Trophoblast cell (in vitro differentiated cells and primary cell): Measurements from ENCODE around the gene RPGRIP1.
A peak's percentile ranks its signal among the peaks of the same experiment; 100 is the strongest.
"Not testable (repeated sequence)": the region's sequence is repeated elsewhere in the genome, so short reads cannot be mapped to it uniquely, and the experiment has no call there.

Source experiments
- DNase-seq, 2 donors: peaks; one replicate each; pipeline ENCODE4 v3.0.0-alpha.2; 2016
- H2AFZ ChIP-seq: 2 replicates; pipeline ENCODE4 v1.6.1; 2013; ENCODE audit warnings: low read length, moderate library complexity, mild to moderate bottlenecking; ENCODE audit not compliant: insufficient read depth, poor library complexity
- H2AK5ac ChIP-seq: 2 replicates; pipeline ENCODE4 v1.6.1; 2013; ENCODE audit warnings: mild to moderate bottlenecking, low read length
- H2BK120ac ChIP-seq: 2 replicates; pipeline ENCODE4 v1.6.1; 2013; ENCODE audit warnings: low read length, mild to moderate bottlenecking, moderate library complexity; ENCODE audit not compliant: insufficient read depth, poor library complexity
- H2BK12ac ChIP-seq: 2 replicates; pipeline ENCODE4 v1.6.1; 2013; ENCODE audit warnings: mild to moderate bottlenecking, low read length, moderate library complexity
- H2BK5ac ChIP-seq: 2 replicates; pipeline ENCODE4 v1.6.1; 2013; ENCODE audit warnings: low read length, low read depth, moderate library complexity, mild to moderate bottlenecking; ENCODE audit not compliant: poor library complexity
- H3K14ac ChIP-seq: 2 replicates; pipeline ENCODE4 v1.6.1; 2013; ENCODE audit warnings: mild to moderate bottlenecking, low read length
- H3K18ac ChIP-seq: 2 replicates; pipeline ENCODE4 v1.6.1; 2013; ENCODE audit warnings: mild to moderate bottlenecking, low read length
- H3K23ac ChIP-seq: 2 replicates; pipeline ENCODE4 v1.6.1; 2013; ENCODE audit warnings: low read length
- H3K27ac ChIP-seq: 2 replicates; pipeline ENCODE4 v1.5.1; 2013; ENCODE audit warnings: low read depth, mild to moderate bottlenecking, inconsistent platforms, low read length, moderate library complexity
- H3K27me3 ChIP-seq: 2 replicates; pipeline ENCODE4 v1.6.1; 2013; ENCODE audit warnings: inconsistent platforms, mild to moderate bottlenecking, low read length, moderate library complexity; ENCODE audit not compliant: insufficient read depth
- H3K36me3 ChIP-seq, 2 experiments: 1 replicate in 1 of 2; 2 replicates in 1 of 2; pipeline ENCODE4 v1.6.1; 2013; ENCODE audit warnings: low read length in 2 of 2, mild to moderate bottlenecking in 2 of 2, moderate library complexity in 1 of 2; ENCODE audit not compliant: insufficient read depth in 2 of 2, control insufficient read depth in 1 of 2
- H3K4ac ChIP-seq: 2 replicates; pipeline ENCODE4 v1.6.1; 2013; ENCODE audit warnings: low read depth, mild to moderate bottlenecking, low read length, moderate library complexity
- H3K4me1 ChIP-seq, 2 experiments: 1 replicate in 1 of 2; 2 replicates in 1 of 2; pipeline ENCODE4 v1.6.1; 2013; ENCODE audit warnings: low read length in 2 of 2, mild to moderate bottlenecking in 2 of 2, moderate library complexity in 1 of 2; ENCODE audit not compliant: insufficient read depth in 2 of 2, control insufficient read depth in 1 of 2
- H3K4me2 ChIP-seq: 2 replicates; pipeline ENCODE4 v1.6.1; 2013; ENCODE audit warnings: inconsistent platforms, mild to moderate bottlenecking, low read length, moderate library complexity
- H3K4me3 ChIP-seq: 2 replicates; pipeline ENCODE4 v1.5.1; 2013; ENCODE audit warnings: mild to moderate bottlenecking, low read depth, low read length, inconsistent platforms
- H3K79me1 ChIP-seq: one replicate; pipeline ENCODE4 v1.6.1; 2013; ENCODE audit warnings: low read length
- H3K79me2 ChIP-seq: 2 replicates; pipeline ENCODE4 v1.6.1; 2013; ENCODE audit warnings: low read length, mild to moderate bottlenecking; ENCODE audit not compliant: control insufficient read depth, insufficient read depth, poor library complexity
- H3K9ac ChIP-seq: 2 replicates; pipeline ENCODE4 v1.6.1; 2013; ENCODE audit warnings: mild to moderate bottlenecking, low read length
- H3K9me3 ChIP-seq: 2 replicates; pipeline ENCODE4 v1.6.1; 2013; ENCODE audit warnings: low read depth, mild to moderate bottlenecking, control low read depth, inconsistent platforms, low read length; ENCODE audit not compliant: insufficient read depth
- H4K12ac ChIP-seq: 2 replicates; pipeline ENCODE4 v1.6.1; 2013; ENCODE audit warnings: low read depth, mild to moderate bottlenecking, low read length, moderate library complexity
- H4K8ac ChIP-seq: 2 replicates; pipeline ENCODE4 v1.6.1; 2013; ENCODE audit warnings: low read depth, mild to moderate bottlenecking, low read length, moderate library complexity
- H4K91ac ChIP-seq: one replicate; pipeline ENCODE4 v1.6.1; 2013; ENCODE audit warnings: low read depth, mild to moderate bottlenecking, low read length, moderate library complexity
- WGBS: extraction: QIAGEN DNeasy Blood & Tissue Kit; methylation state at CpG from one replicate; pipeline ENCODE4 v1.1.7; 2013; ENCODE audit warnings: missing lambda C conversion rate; ENCODE audit not compliant: insufficient read length, insufficient coverage; ENCODE audit errors: extremely low coverage; 5-methylcytosine and 5-hydroxymethylcytosine counted together

Gene RPGRIP1

GRCh38 chr14:21269252-21270046 is 10.4 kb upstream of the RPGRIP1 start, which contains the start of gene HNRNPC:
TSS of gene HNRNPC (minus strand) at chr14:21269442. CDS start at chr14:21234193, 35,249 bp downstream.
- H3K4me3 ChIP-seq, result peak within 1 kb of the TSS; percentile 75
- H2BK120ac ChIP-seq, result peak within 1 kb of the TSS; percentile 84
- peak within 1 kb of the TSS; percentile 99 for H4K8ac ChIP-seq
- peak within 1 kb of the TSS; percentile 93 for H2AK5ac ChIP-seq
- H3K27ac ChIP-seq, result peak within 1 kb of the TSS; percentile 55
- H4K91ac ChIP-seq, result peak within 1 kb of the TSS; percentile 96
- H3K4me2 ChIP-seq, result peak within 1 kb of the TSS; percentile 57
- peak within 1 kb of the TSS; percentile 97 for H3K9ac ChIP-seq
- peak within 1 kb of the TSS; percentile 91 for H2BK5ac ChIP-seq
- no peaks in the 10 kb centered on the region for H3K27me3 ChIP-seq
- WGBS, result no CpG with 5 or more reads among the region's 49 CpGs
- peak within 1 kb of the TSS; percentile 95 for H4K12ac ChIP-seq
- peak within 1 kb of the TSS; percentile 99 for H3K4ac ChIP-seq
- H3K18ac ChIP-seq, result peak within 1 kb of the TSS; percentile 92
- no peak within 1 kb of the TSS for H3K23ac ChIP-seq
- H2AFZ ChIP-seq, result peak within 1 kb of the TSS; percentile 94
- peak within 1 kb of the TSS; percentile 93 for H3K14ac ChIP-seq
- no peak within 1 kb of the TSS for H2BK12ac ChIP-seq
- H3K4me1 ChIP-seq, result peaks cover 6 to 7% of the 10 kb centered on the region in 2 experiments
- peaks cover 11 to 12% of the 10 kb centered on the region in 2 experiments for H3K36me3 ChIP-seq
- peaks cover 5% of the 10 kb centered on the region for H3K79me1 ChIP-seq
- H3K79me2 ChIP-seq, result peaks cover 22% of the 10 kb centered on the region
- H3K9me3 ChIP-seq, result no peaks in the 10 kb centered on the region
- DNase-seq, result peak; percentile 100

GRCh38 chr14:21272661-21273060 is 7.2 kb upstream of the RPGRIP1 start:
- not testable (repeated sequence) for H3K23ac ChIP-seq, H3K27ac ChIP-seq, H3K4me2 ChIP-seq, H3K18ac ChIP-seq, H3K27me3 ChIP-seq, H3K14ac ChIP-seq, H3K4me3 ChIP-seq, H2BK5ac ChIP-seq, H3K4me1 ChIP-seq, H3K4ac ChIP-seq, H4K12ac ChIP-seq, H3K79me2 ChIP-seq, H3K79me1 ChIP-seq, H3K9ac ChIP-seq, H2BK12ac ChIP-seq, H2AK5ac ChIP-seq, H3K36me3 ChIP-seq, H2BK120ac ChIP-seq, H4K8ac ChIP-seq, H3K9me3 ChIP-seq, H4K91ac ChIP-seq, H2AFZ ChIP-seq, DNase-seq
- WGBS, result no CpG with 5 or more reads among the region's 17 CpGs

DNA sequence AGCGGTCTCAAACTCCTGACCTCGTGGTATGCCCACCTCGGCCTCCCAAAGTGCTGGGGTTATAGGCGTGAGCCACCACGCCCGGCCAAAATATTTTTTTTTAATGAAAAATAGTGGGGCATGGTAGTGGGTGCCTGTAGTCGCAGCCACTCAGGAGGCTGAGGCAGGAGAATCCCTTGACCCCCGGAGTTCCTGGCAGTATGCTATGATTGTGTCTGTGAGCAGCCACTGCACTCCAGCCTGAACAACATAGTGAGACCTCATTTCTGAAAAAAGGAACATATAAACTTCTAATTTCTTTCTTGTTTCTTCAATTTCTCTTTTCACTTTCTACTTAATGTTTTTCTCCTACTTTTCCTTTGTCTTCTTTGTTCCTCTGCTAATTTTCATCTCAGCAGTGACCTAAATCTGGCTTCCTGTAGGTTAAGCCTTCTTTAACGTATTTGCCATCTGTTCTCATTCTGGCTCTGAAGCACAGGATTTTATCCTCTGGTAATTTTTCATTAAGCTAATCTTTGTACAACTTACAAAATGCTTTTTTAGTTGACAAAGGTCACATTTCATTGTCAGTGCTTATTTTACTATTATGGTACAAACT is 4.5 kb upstream of the RPGRIP1 start:
- no peak overlapping the region for H3K27ac ChIP-seq
- no peak overlapping the region for H4K8ac ChIP-seq
- H2AFZ ChIP-seq, result no peak overlapping the region
- H3K79me1 ChIP-seq, result no peaks in the 10 kb centered on the region
- H3K79me2 ChIP-seq, result no peaks in the 10 kb centered on the region
- H3K14ac ChIP-seq, result no peak overlapping the region
- H4K12ac ChIP-seq, result no peak overlapping the region
- H3K4me3 ChIP-seq, result no peak overlapping the region
- H3K27me3 ChIP-seq, result no peaks in the 10 kb centered on the region
- no peaks in the 10 kb centered on the region for H3K36me3 ChIP-seq
- WGBS, result no CpG with 5 or more reads among the region's 9 CpGs
- H4K91ac ChIP-seq, result no peak overlapping the region
- no peaks in the 10 kb centered on the region for H3K4me1 ChIP-seq
- no peak overlapping the region for H2AK5ac ChIP-seq
- no peak overlapping the region for H3K18ac ChIP-seq
- H2BK5ac ChIP-seq, result no peak overlapping the region
- no peak overlapping the region for H3K9ac ChIP-seq
- H3K4ac ChIP-seq, result no peak overlapping the region
- no peak overlapping the region for H3K4me2 ChIP-seq
- H3K9me3 ChIP-seq, result no peaks in the 10 kb centered on the region
- no peak overlapping the region for H2BK120ac ChIP-seq
- H2BK12ac ChIP-seq, result no peak overlapping the region
- H3K23ac ChIP-seq, result no peak overlapping the region
- no peak for DNase-seq

- DNase-seq, result peak in 1 of 2 donors; percentile 3
- H3K18ac ChIP-seq, result no peak overlapping the region
- no peak overlapping the region for H2AFZ ChIP-seq
- H3K27me3 ChIP-seq, result no peaks in the 10 kb centered on the region
- no peak overlapping the region for H3K23ac ChIP-seq
- no peak overlapping the region for H3K4me2 ChIP-seq
- no peak overlapping the region for H4K12ac ChIP-seq
- no peak overlapping the region for H3K4me3 ChIP-seq
- no CpG with 5 or more reads among the region's 4 CpGs for WGBS
- H3K4me1 ChIP-seq, result no peaks in the 10 kb centered on the region
- H3K79me1 ChIP-seq, result no peaks in the 10 kb centered on the region
- H2BK120ac ChIP-seq, result no peak overlapping the region
- no peaks in the 10 kb centered on the region for H3K79me2 ChIP-seq
- no peak overlapping the region for H3K4ac ChIP-seq
- H3K27ac ChIP-seq, result no peak overlapping the region
- H2AK5ac ChIP-seq, result no peak overlapping the region
- no peak overlapping the region for H3K9ac ChIP-seq
- H3K9me3 ChIP-seq, result no peaks in the 10 kb centered on the region
- no peak overlapping the region for H3K14ac ChIP-seq
- no peaks in the 10 kb centered on the region for H3K36me3 ChIP-seq
- H2BK12ac ChIP-seq, result no peak overlapping the region
- no peak overlapping the region for H4K91ac ChIP-seq
- no peak overlapping the region for H2BK5ac ChIP-seq
- no peak overlapping the region for H4K8ac ChIP-seq
Observed at GRCh38 chr14:21278632-21279031, 1.3 kb upstream of the RPGRIP1 start.
